WI38 (cell line): ENCODE data around the gene SULT1C3.

Experiments used
- H3K4me3 ChIP-seq: 2 replicates; pipeline ENCODE4 v1.5.1; 2011; ENCODE audit warnings: low read depth, mild to moderate bottlenecking, control low read depth, low read length
- CTCF ChIP-seq: IDR thresholded peaks from 2 replicates; pipeline ENCODE4 v1.5.1; 2012; ENCODE audit warnings: low read depth, mild to moderate bottlenecking, control low read depth, low read length

Gene SULT1C3

GRCh38 chr2:108297436-108298141 is 57.8 kb downstream of the SULT1C3 start:
- TF ChIP-seq CTCF, result no peak
- no peak overlapping the region for H3K4me3 ChIP-seq

GRCh38 chr2:108301558-108301957 is 61.8 kb downstream of the SULT1C3 start:
- no peak overlapping the region for H3K4me3 ChIP-seq
- no peak for TF ChIP-seq CTCF

- no peak for TF ChIP-seq CTCF
- H3K4me3 ChIP-seq, result no peak overlapping the region
Measured at GRCh38 chr2:108304975-108305374, 65.2 kb downstream of the SULT1C3 start.

GRCh38 chr2:108305901-108306300 is 66.1 kb downstream of the SULT1C3 start:
- no peak for TF ChIP-seq CTCF
- no peak overlapping the region for H3K4me3 ChIP-seq

GRCh38 chr2:108309903-108310302 is 70.1 kb downstream of the SULT1C3 start:
- H3K4me3 ChIP-seq, result no peak overlapping the region
- no peak for TF ChIP-seq CTCF
